GM06990 (cell line): ENCODE results near the gene FAM83E.

ENCODE experiments used
- DNase-seq: peaks from one replicate; pipeline ENCODE4 v3.0.0-alpha.2; 2011; ENCODE audit not compliant: insufficient read length; ENCODE audit errors: extremely low read depth
- H3K27me3 ChIP-seq: replicated peaks from 2 replicates; pipeline ENCODE4 v1.6.0; 2011; ENCODE audit warnings: low read length; ENCODE audit not compliant: control insufficient read depth, insufficient read depth
- H3K36me3 ChIP-seq: 2 replicates; pipeline ENCODE4 v1.5.1; 2011; ENCODE audit warnings: low read length; ENCODE audit not compliant: control insufficient read depth, insufficient read depth
- H3K4me3 ChIP-seq: replicated peaks from 2 replicates; pipeline ENCODE4 v1.5.1; 2011; ENCODE audit warnings: low read depth, mild to moderate bottlenecking, control low read depth, low read length
- TF ChIP-seq, protein P1 (sequence below): IDR thresholded peaks from 2 replicates; pipeline ENCODE4 v1.5.1; 2011; ENCODE audit warnings: low read length, control low read depth, mild to moderate bottlenecking, inconsistent platforms; ENCODE audit not compliant: insufficient read depth, poor library complexity, severe bottlenecking

The FAM83E gene

DNA sequence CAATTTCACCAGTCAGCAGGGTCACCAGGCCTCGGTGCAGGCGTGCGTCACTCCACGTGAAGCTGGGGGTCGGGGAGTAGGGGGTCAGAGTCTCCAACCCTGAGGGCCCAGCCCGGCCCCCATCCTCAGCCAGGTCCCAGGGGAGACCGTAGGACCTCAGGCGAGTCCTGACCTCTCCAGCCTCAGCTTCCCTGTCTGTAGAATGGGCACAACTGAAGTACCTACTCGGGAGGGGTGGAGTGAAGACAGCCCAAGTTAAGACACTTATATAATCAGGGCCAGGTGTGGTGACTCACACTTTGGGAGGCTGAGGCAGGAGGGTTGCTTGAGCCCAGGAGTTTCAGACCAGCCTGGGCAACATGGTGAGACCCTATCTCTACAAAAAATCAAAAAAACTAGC, 11.0 kb downstream of the FAM83E start:
- no peaks in the 10 kb centered on the region for H3K36me3 ChIP-seq
- TF ChIP-seq, protein P1, sequence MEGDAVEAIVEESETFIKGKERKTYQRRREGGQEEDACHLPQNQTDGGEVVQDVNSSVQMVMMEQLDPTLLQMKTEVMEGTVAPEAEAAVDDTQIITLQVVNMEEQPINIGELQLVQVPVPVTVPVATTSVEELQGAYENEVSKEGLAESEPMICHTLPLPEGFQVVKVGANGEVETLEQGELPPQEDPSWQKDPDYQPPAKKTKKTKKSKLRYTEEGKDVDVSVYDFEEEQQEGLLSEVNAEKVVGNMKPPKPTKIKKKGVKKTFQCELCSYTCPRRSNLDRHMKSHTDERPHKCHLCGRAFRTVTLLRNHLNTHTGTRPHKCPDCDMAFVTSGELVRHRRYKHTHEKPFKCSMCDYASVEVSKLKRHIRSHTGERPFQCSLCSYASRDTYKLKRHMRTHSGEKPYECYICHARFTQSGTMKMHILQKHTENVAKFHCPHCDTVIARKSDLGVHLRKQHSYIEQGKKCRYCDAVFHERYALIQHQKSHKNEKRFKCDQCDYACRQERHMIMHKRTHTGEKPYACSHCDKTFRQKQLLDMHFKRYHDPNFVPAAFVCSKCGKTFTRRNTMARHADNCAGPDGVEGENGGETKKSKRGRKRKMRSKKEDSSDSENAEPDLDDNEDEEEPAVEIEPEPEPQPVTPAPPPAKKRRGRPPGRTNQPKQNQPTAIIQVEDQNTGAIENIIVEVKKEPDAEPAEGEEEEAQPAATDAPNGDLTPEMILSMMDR, result no peak

DNA sequence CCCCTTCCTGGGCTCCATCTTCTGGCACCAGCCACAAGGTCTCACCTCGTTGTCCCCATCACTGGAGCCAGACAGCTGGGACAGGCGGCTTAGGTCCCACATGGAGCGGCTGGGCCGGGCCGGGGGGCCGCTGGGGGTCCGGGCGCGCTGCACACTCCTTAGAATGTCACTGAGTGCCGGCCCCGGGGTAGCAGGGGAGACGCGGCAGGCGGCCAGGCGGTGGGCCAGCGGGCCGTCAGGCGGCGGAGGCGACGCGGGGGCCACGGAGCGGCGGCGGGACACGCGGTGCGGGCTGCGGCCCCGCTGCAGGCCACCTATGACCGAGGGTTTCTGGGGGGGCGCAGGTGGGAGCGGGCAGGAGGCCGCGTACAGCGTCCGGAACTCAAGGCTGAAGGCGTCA, 11.4 kb downstream of the FAM83E start:
- Histone ChIP-seq H3K27me3 (no peaks in the 10 kb centered on the region), H3K4me3 (no peak overlapping the region), H3K36me3 (no peaks in the 10 kb centered on the region)
- TF ChIP-seq, protein P1, result no peak
- DNase-seq, result no peak

More for the DNA sequence above, 11.0 kb downstream of the FAM83E start:
- no peaks in the 10 kb centered on the region for H3K27me3 ChIP-seq
- no peak overlapping the region for H3K4me3 ChIP-seq
- DNase-seq, result no peak

DNA sequence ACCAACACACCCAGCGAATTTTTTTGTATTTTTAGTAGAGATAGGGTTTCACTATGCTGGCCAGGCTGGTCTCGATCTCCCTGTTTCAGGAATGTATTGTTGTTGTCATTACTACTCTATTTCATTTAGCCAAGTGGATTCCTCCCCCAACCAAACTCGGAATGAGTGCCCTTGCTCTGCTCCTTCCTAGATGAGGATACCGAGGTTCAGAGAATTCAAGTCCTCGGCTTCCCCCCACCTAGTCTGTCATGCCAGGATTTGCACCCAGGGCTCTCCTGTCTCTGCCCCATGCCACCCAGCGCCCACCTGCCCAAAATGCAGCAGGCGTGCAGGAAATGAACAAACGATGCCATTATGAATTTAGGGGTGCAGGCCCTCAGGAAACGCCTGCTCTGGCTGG, 11.9 kb downstream of the FAM83E start:
- DNase-seq, result no peak
- no peak overlapping the region for H3K4me3 ChIP-seq
- H3K27me3 ChIP-seq, result no peaks in the 10 kb centered on the region
- no peaks in the 10 kb centered on the region for H3K36me3 ChIP-seq
- TF ChIP-seq, protein P1, result no peak

DNA sequence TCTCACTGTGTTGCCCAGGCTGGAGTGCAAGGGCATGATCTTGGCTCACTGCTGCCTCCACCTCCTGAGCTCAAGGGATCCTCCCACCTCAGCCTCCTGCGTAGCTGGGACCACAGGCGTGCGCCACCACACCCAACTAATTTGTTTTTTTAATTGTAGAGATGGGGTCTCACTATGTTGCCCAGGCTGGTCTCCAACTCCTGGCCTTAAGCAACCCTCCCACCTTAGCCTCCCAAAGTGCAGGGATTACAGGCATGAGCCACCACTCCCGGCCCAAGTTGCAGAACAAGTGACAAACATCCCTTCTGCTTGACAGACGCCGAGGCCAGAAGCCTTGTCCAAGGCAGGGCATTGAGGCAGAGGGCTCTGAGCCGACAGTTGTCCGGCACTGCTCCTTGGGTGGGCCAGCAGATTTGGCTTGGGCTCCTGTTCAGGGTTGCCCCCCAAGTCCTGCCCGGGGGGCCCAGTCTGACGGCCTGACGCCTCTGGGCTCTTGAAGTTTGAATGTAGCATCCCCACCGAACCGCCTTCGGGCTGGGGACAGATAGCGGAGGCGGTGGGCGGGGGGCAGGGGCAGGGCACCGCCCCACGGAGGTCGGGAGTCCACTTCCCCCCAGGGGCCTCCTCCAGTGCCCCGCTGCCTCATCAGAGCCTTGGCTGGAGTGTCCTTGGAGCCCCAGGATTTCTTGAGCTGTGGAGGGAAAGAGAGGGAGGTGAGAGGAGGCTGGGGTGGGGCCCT, 14.0 kb downstream of the FAM83E start:
- no peaks in the 10 kb centered on the region for H3K36me3 ChIP-seq
- no peak for DNase-seq
- H3K4me3 ChIP-seq, result no peak overlapping the region
- H3K27me3 ChIP-seq, result no peaks in the 10 kb centered on the region
- TF ChIP-seq, protein P1, result no peak

DNA sequence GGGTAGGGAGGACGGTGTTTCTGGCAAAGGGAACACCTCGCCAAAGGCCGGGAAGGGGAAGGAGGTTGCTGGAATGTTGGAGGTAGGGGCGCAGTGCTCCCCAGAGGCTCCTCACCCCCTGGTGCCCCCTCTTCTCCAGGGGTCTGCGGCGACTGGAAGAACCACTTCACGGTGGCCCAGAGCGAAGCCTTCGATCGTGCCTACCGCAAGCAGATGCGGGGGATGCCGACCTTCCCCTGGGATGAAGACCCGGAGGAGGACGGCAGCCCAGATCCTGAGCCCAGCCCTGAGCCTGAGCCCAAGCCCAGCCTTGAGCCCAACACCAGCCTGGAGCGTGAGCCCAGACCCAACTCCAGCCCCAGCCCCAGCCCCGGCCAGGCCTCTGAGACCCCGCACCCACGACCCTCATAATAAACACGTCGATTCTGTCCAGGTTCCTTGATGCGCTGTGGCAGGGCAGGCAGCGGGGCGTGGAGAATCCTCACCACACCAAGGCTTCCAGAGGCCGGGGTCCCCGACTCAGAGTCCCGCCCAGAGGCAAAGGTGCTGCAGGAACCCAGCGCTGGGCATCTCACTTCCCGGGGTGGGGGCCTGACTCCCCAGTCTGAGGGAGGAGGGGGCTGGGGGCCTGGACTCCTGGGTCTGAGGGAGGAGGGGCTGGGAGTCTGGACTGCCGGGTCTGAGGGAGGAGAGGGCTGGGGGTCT, 15.7 kb downstream of the FAM83E start:
- TF ChIP-seq, protein P1, result no peak
- H3K27me3 ChIP-seq, result no peaks in the 10 kb centered on the region
- no peak for DNase-seq
- H3K36me3 ChIP-seq, result no peaks in the 10 kb centered on the region
- no peak overlapping the region for H3K4me3 ChIP-seq
